HG02840 (cell line): ENCODE results near the gene TM6SF1.
"Not testable (repeated sequence)": the region's sequence is repeated elsewhere in the genome, so short reads cannot be mapped to it uniquely, and the experiment has no call there.

Source experiments
- ATAC-seq: cut with Tn5 transposase; IDR thresholded peaks from one replicate; pipeline ENCODE4 v1.9.1; 2021; ENCODE audit warnings: mild to moderate bottlenecking, moderate library complexity, moderate number of reproducible peaks; ENCODE audit not compliant: unreplicated experiment, low FRiP score

TM6SF1 gene

GRCh38 chr15:83164771-83165404, 57.4 kb downstream of the TM6SF1 start:
- no peak for ATAC-seq

GRCh38 chr15:83166218-83166617, 58.8 kb downstream of the TM6SF1 start:
- no peak for ATAC-seq

GRCh38 chr15:83166830-83167229, 59.4 kb downstream of the TM6SF1 start:
- ATAC-seq = no peak

GRCh38 chr15:83169576-83169975, 62.1 kb downstream of the TM6SF1 start:
- not testable (repeated sequence) for ATAC-seq

- no peak for ATAC-seq
These were observed 63.2 kb downstream of the TM6SF1 start for GRCh38 chr15:83170474-83171165.

- no peak for ATAC-seq
These were observed 67.4 kb downstream of the TM6SF1 start for GRCh38 chr15:83174891-83175290.

- no peak for ATAC-seq
These were observed 70.9 kb downstream of the TM6SF1 start for GRCh38 chr15:83178390-83178789.

- ATAC-seq = no peak
These were observed 71.5 kb downstream of the TM6SF1 start for GRCh38 chr15:83178869-83179325.

- ATAC-seq = no peak
These were observed 78.1 kb downstream of the TM6SF1 start for GRCh38 chr15:83185561-83185960.
